ENCODE data around the gene MRPS11.

- TF ChIP-seq CTCF (conservative IDR thresholded peaks at IDR 0.05; ENCODE audit: low read depth, low read length), result no peak
- TF ChIP-seq BHLHE40 (IDR thresholded peaks at IDR 0.05; ENCODE audit: low read depth, low read length), result no peak
- TF ChIP-seq POLR2A (IDR thresholded peaks at IDR 0.05; ENCODE audit: low read depth, low read length), result no peak
- TF ChIP-seq MAFK (IDR thresholded peaks at IDR 0.05; ENCODE audit: low read depth, low read length), result no peak
- no peak for TF ChIP-seq CEBPB (IDR thresholded peaks at IDR 0.05; ENCODE audit: low read depth, low read length)
- no peak for TF ChIP-seq USF2 (IDR thresholded peaks at IDR 0.05; ENCODE audit: low read depth, low read length)
- no peak for TF ChIP-seq SMC3 (IDR thresholded peaks at IDR 0.05; ENCODE audit: low read depth, low read length)
- no peak for TF ChIP-seq RCOR1 (IDR thresholded peaks at IDR 0.05; ENCODE audit: insufficient replicate concordance, low read length)
- TF ChIP-seq NFE2L2 (IDR thresholded peaks at IDR 0.05; ENCODE audit: low read depth, low read length), result no peak
- no peak for TF ChIP-seq FOS (IDR thresholded peaks at IDR 0.05; ENCODE audit: low read depth, low read length)
- TF ChIP-seq RFX5 (IDR thresholded peaks at IDR 0.05; ENCODE audit: low read depth, low read length), result no peak
These were observed 19.8 kb upstream of the MRPS11 start for GRCh38 chr15:88447741-88448140.

Data from IMR-90 (cell line).